Measurements from ENCODE around the gene CDH13. TPM values are rescaled to one million over a fixed set of nuclear protein-coding genes. Genes with fewer than 3 reads are reported as not detected.

The CDH13 gene
- total and polyA plus RNA-seq, 2 of the 8 experiments (the other 6 are each of a cell fraction or from before 2014, with no cell fraction given), result 2.3 to 2.4 TPM

GRCh38 chr16:82758904-82759303, 132.1 kb downstream of the CDH13 start:
- H2BK20ac ChIP-seq (ENCODE audit: low read length), result no peak overlapping the region
- H3K14ac ChIP-seq (ENCODE audit: insufficient read length), result no peak overlapping the region
- H3K79me1 ChIP-seq (ENCODE audit: low read depth, low read length), result no peaks in the 10 kb centered on the region
- H2BK120ac ChIP-seq (replicated peaks; ENCODE audit: low read depth, low read length), result no peak overlapping the region
- no peak overlapping the region for H2BK5ac ChIP-seq (ENCODE audit: low read depth, low read length)
- H3K27me3 ChIP-seq (replicated peaks in 1 of 4; ENCODE audit: control insufficient read depth in 3 of 4, extremely low read depth in 1 of 4, insufficient read depth in 3 of 4, low read length in 3 of 4), result no peaks in the 10 kb centered on the region
- no peak overlapping the region for H2BK15ac ChIP-seq (ENCODE audit: low read length)
- H3K4ac ChIP-seq (replicated peaks; ENCODE audit: insufficient read length, low read depth, low read length), result no peak overlapping the region
- H2BK12ac ChIP-seq (ENCODE audit: low read depth, low read length), result no peak overlapping the region
- no peak overlapping the region for H3K18ac ChIP-seq (ENCODE audit: extremely low read depth, low read length)
- H3K23me2 ChIP-seq (ENCODE audit: low read depth, low read length), result no peaks in the 10 kb centered on the region
- 82% methylated on average over 2 of the region's 2 CpGs; no CpG with 5 or more reads in 1 of the 2 experiments for WGBS, 2 experiments (ENCODE audit: extremely low coverage in 1 of 2, insufficient coverage in 1 of 2, insufficient read length in 1 of 2, insufficient replicate concordance in 2 of 2, low coverage in 1 of 2, low lambda C conversion rate in 2 of 2, missing lambda C conversion rate in 1 of 2)
- no peak overlapping the region for H3K23ac ChIP-seq (ENCODE audit: insufficient read length)
- no peak overlapping the region for H3K27ac ChIP-seq (ENCODE audit: low read depth, low read length)
- H4K91ac ChIP-seq (replicated peaks; ENCODE audit: insufficient read length, low read length), result no peak overlapping the region
- no peak overlapping the region for H4K8ac ChIP-seq (ENCODE audit: extremely low read depth, insufficient read depth, low read length)
- DNase-seq (ENCODE audit: low read depth in 1 of 2, low spot score in 2 of 2) (no peak), FAIRE-seq (no peak)
- TF ChIP-seq SP2 (IDR thresholded peaks at IDR 0.05; ENCODE audit: low read length) (no peak), NRF1 (IDR thresholded peaks at IDR 0.05; ENCODE audit: low read depth, low read length) (no peak), CTCF (IDR thresholded peaks at IDR 0.05; ENCODE audit: control extremely low read depth in 1 of 3, insufficient read depth in 1 of 3, low read depth in 1 of 3, low read length in 3 of 3) (no peak), E2F6 (IDR thresholded peaks at IDR 0.05) (no peak)
- no peaks in the 10 kb centered on the region for H3K9me3 ChIP-seq (ENCODE audit: insufficient read depth in 2 of 2, low read depth in 1 of 2, low read length in 1 of 2)
- peaks cover 0 to 5% (median 2%) of the 10 kb centered on the region in 4 experiments; a peak in 3 of 7 replicates for H3K4me1 ChIP-seq (replicated peaks in 1 of 4; ENCODE audit: control insufficient read depth in 3 of 4, insufficient read depth in 4 of 4, low read length in 3 of 4)
- no peak overlapping the region; the same call in 1 of the 2 replicates for H2AFZ ChIP-seq (ENCODE audit: low read length)
- no peaks in the 10 kb centered on the region for H4K20me1 ChIP-seq (replicated peaks in 1 of 2; ENCODE audit: control insufficient read depth in 1 of 2, insufficient read depth in 2 of 2, low read length in 2 of 2)
- H3K56ac ChIP-seq (replicated peaks; ENCODE audit: insufficient read length, low read depth, low read length), result no peak overlapping the region
- no peaks in the 10 kb centered on the region for H3K36me3 ChIP-seq (ENCODE audit: control insufficient read depth in 2 of 4, insufficient read depth in 4 of 4, low read length in 3 of 4)
- no peak overlapping the region for H3K9ac ChIP-seq (replicated peaks in 1 of 4; ENCODE audit: extremely low read depth in 1 of 4, low read depth in 3 of 4, low read length in 3 of 4)
- no peak overlapping the region for H3K4me2 ChIP-seq (ENCODE audit: insufficient read depth in 1 of 2, low read depth in 2 of 2, low read length in 2 of 2)
- H3K79me2 ChIP-seq (ENCODE audit: control insufficient read depth in 1 of 2, insufficient read depth in 2 of 2, low read length in 2 of 2), result no peaks in the 10 kb centered on the region
- H3K4me3 ChIP-seq (ENCODE audit: extremely low read depth in 1 of 4, insufficient read depth in 2 of 4, low read depth in 3 of 4, low read length in 4 of 4), result no peak overlapping the region
- CTCF ChIA-PET (ENCODE audit: partially characterized antibody), result interaction anchor here (0.6 to 1.6 kb wide), 3 partner anchors 11 to 597 kb away, joined by 3 to 4 read pairs (median 4); no protein-coding TSS in a partner anchor
- POLR2A ChIA-PET (ENCODE audit: partially characterized antibody), result no interaction called here
- H4K5ac ChIP-seq (ENCODE audit: insufficient read length, low read depth, low read length), result no peak overlapping the region
- no peak overlapping the region for H2AK5ac ChIP-seq (ENCODE audit: low read depth, low read length)
